HG03354 (cell line): ENCODE data around the gene SLC35F5.
A peak's percentile ranks its signal among the peaks of the same experiment; 100 is the strongest.
"Not testable (repeated sequence)": the region's sequence is repeated elsewhere in the genome, so short reads cannot be mapped to it uniquely, and the experiment has no call there.

Experiments used
- ATAC-seq: cut with Tn5 transposase; IDR thresholded peaks from one replicate; pipeline ENCODE4 v1.9.1; 2021; ENCODE audit warnings: mild to moderate bottlenecking; ENCODE audit not compliant: unreplicated experiment, poor library complexity, severe bottlenecking

Gene SLC35F5

GRCh38 chr2:113700186-113700841 lies 56.1 kb downstream of the SLC35F5 start:
- ATAC-seq: peak; percentile 84

- ATAC-seq: peak; percentile 61
Measured at GRCh38 chr2:113698892-113699447, 57.5 kb downstream of the SLC35F5 start.

- ATAC-seq: not testable (repeated sequence)
Measured at GRCh38 chr2:113698251-113698650, 58.2 kb downstream of the SLC35F5 start.

GRCh38 chr2:113697516-113697915 lies 58.9 kb downstream of the SLC35F5 start:
- no peak for ATAC-seq

- ATAC-seq: no peak
Measured at GRCh38 chr2:113694438-113694837, 62.0 kb downstream of the SLC35F5 start.

- peak; percentile 86 for ATAC-seq
Measured at GRCh38 chr2:113692698-113693428, 63.6 kb downstream of the SLC35F5 start.

- not testable (repeated sequence) for ATAC-seq
Measured at GRCh38 chr2:113690871-113691270, 65.6 kb downstream of the SLC35F5 start.

GRCh38 chr2:113686537-113686936 lies 69.9 kb downstream of the SLC35F5 start:
- no peak for ATAC-seq

GRCh38 chr2:113685471-113685870 lies 71.0 kb downstream of the SLC35F5 start:
- ATAC-seq: no peak

- ATAC-seq: no peak
Measured at GRCh38 chr2:113679457-113679856, 77.0 kb downstream of the SLC35F5 start.

- no peak for ATAC-seq
Measured at GRCh38 chr2:113677330-113677729, 79.1 kb downstream of the SLC35F5 start.

GRCh38 chr2:113676623-113677266 lies 79.7 kb downstream of the SLC35F5 start:
- ATAC-seq: no peak

- no peak for ATAC-seq
Measured at GRCh38 chr2:113675875-113676274, 80.6 kb downstream of the SLC35F5 start.

- ATAC-seq: no peak
Measured at GRCh38 chr2:113672326-113672932, 84.0 kb downstream of the SLC35F5 start.

GRCh38 chr2:113669013-113669412 lies 87.4 kb downstream of the SLC35F5 start:
- ATAC-seq: not testable (repeated sequence)

- ATAC-seq: not testable (repeated sequence)
Measured at GRCh38 chr2:113664761-113665533, 91.5 kb downstream of the SLC35F5 start.

GRCh38 chr2:113663285-113664060 lies 93.0 kb downstream of the SLC35F5 start:
- ATAC-seq: not testable (repeated sequence)
